Lung (tissue), 12 donors: ENCODE measurements around the gene CPEB4. TPM values are rescaled to one million over a fixed set of nuclear protein-coding genes. Genes with fewer than 3 reads are reported as not detected.
A peak's percentile ranks its signal among the peaks of the same experiment; 100 is the strongest.

Experiments used
- ATAC-seq: fragments of 200-7000 bp; cut with Tn5 transposase; one replicate; pipeline ENCODE4 v1.9.1; 2020; ENCODE audit warnings: moderate number of reproducible peaks; ENCODE audit not compliant: insufficient read depth, low FRiP score
- DNase-seq, 3 donors: peaks; one replicate each; pipeline ENCODE4 v3.0.0-alpha.2; 2013 to 2017
- H3K27ac ChIP-seq, 2 donors: one replicate each; pipeline ENCODE4 v1.5.1; 2013; ENCODE audit warnings: mild to moderate bottlenecking in 2 of 2, moderate library complexity in 2 of 2, control low read depth in 1 of 2, inconsistent platforms in 1 of 2, low read depth in 1 of 2, low read length in 1 of 2
- H3K27me3 ChIP-seq, 3 donors: one replicate each; pipeline ENCODE4 v1.5.1; 2013; ENCODE audit warnings: low read length in 2 of 3; ENCODE audit not compliant: control insufficient read depth in 3 of 3, insufficient read depth in 3 of 3
- H3K36me3 ChIP-seq, 4 donors: one replicate each; pipeline ENCODE4 v1.5.1; 2013; ENCODE audit warnings: low read length in 4 of 4, mild to moderate bottlenecking in 1 of 4, moderate library complexity in 1 of 4; ENCODE audit not compliant: control insufficient read depth in 4 of 4, insufficient read depth in 4 of 4
- H3K4me1 ChIP-seq, 5 donors: one replicate each; pipeline ENCODE4 v1.5.1; 2013; ENCODE audit warnings: low read length in 5 of 5, mild to moderate bottlenecking in 2 of 5, moderate library complexity in 1 of 5; ENCODE audit not compliant: control insufficient read depth in 5 of 5, insufficient read depth in 5 of 5
- H3K4me3 ChIP-seq: one replicate; pipeline ENCODE4 v1.5.1; 2013; ENCODE audit warnings: mild to moderate bottlenecking, control low read depth, moderate library complexity
- H3K9ac ChIP-seq, 2 donors: one replicate each; pipeline ENCODE4 v1.5.1; 2013; ENCODE audit warnings: low read length in 2 of 2, control low read depth in 1 of 2; ENCODE audit not compliant: insufficient read depth in 1 of 2
- H3K9me3 ChIP-seq, 4 donors: one replicate each; pipeline ENCODE4 v1.5.1; 2013; ENCODE audit warnings: low read length in 3 of 4, mild to moderate bottlenecking in 1 of 4, moderate library complexity in 1 of 4; ENCODE audit not compliant: control insufficient read depth in 4 of 4, insufficient read depth in 3 of 4
- WGBS, 2 donors: extraction: QIAGEN DNeasy Blood & Tissue Kit; methylation state at CpG; one replicate each; pipeline ENCODE4 v1.1.7; 2013; 5-methylcytosine and 5-hydroxymethylcytosine counted together
- polyA plus RNA-seq, 2 donors: library from polyadenylated mRNA; stranded (reverse); fragments of 200-250 nt; gene quantifications; one replicate each; pipeline ENCODE4 v1.2.1, GENCODE V29; 2013
- total RNA-seq, 2 donors: library from RNA; depleted of rRNA in 1 of 2; stranded (reverse); fragments of >200 nt in 1 of 2; gene quantifications; one replicate each; pipeline ENCODE4 v1.2.1, GENCODE V29; 2014 to 2021
- TF ChIP-seq, protein P1 (sequence below): IDR thresholded peaks from 2 replicates; pipeline ENCODE4 v1.5.1; 2012; ENCODE audit warnings: mild to moderate bottlenecking; ENCODE audit errors: control extremely low read depth, extremely low read depth
- donor health status: control.
- donor health status: control.
- donor health status: Bipolar disorder and iron deficiency.
- donor health status: healthy.
- donor health status: DM: yes; HTN: yes; CAD: no.

Gene CPEB4
- total and polyA plus RNA-seq, 4 donors: 9.1 to 62.2 (median 39.1) TPM

DNA sequence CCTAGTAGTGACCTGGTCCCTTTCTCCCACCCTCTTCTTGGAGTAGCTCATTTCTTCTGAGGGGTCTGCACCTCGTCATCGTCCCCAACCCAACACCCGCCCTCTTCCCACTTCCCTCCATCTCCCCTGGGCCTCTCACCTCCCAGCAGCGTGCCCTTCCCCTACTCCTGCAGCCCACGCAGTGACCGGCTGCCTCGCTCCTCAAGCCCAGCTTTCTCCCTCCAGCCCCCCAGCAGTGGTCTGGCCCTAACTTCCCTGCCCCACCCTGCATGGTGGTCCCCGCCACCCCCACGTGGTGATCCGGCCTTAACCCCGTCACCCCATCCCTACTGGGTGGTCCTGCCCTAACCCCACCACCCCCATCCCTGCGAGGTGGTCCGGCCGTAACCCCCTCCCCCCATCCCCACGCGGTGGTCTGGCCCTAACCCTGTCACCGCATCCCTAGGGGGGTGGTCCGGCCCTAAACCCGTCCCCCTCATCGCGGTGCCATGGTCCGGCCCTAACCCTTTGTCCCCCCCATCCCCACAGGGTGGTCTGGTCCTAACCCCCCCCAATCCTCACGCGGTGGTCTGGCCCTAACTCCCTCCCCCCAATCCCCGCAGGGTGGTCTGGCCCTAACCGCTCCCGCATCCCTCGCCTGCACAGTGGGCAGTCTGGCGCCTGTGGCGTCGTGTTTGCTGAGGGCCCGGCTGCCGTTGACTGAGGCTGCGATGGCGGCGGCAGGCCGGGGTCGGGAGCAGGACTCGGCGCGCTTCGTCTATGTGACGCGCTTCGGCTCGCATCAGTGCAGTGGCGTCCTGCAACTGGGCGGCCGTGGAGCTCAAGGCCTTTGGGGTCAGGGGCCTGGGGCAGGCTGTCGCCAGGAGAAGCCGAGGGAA, 100.6 kb downstream of the CPEB4 start, which contains the start of gene C5orf47:
Gene C5orf47, plus strand, starts transcription at position 617 of the 878 bp plus-strand sequence. Its CDS starts 94 bp downstream, at position 711.
- no peak for DNase-seq
- Histone ChIP-seq H3K9ac (no peak within 1 kb of the TSS), H3K27ac (no peak within 1 kb of the TSS), H3K36me3 (no peaks in the 10 kb centered on the region), H3K4me3 (no peak within 1 kb of the TSS), H3K4me1 (no peaks in the 10 kb centered on the region), H3K27me3 (no peaks in the 10 kb centered on the region), H3K9me3 (peaks cover 0 to 6% (median 0%) of the 10 kb centered on the region in 4 donors)
- ATAC-seq: no peak
- 95 to 97% methylated on average over 39 to 51 of the region's 51 CpGs for WGBS, 2 donors
- TF ChIP-seq, protein P1, sequence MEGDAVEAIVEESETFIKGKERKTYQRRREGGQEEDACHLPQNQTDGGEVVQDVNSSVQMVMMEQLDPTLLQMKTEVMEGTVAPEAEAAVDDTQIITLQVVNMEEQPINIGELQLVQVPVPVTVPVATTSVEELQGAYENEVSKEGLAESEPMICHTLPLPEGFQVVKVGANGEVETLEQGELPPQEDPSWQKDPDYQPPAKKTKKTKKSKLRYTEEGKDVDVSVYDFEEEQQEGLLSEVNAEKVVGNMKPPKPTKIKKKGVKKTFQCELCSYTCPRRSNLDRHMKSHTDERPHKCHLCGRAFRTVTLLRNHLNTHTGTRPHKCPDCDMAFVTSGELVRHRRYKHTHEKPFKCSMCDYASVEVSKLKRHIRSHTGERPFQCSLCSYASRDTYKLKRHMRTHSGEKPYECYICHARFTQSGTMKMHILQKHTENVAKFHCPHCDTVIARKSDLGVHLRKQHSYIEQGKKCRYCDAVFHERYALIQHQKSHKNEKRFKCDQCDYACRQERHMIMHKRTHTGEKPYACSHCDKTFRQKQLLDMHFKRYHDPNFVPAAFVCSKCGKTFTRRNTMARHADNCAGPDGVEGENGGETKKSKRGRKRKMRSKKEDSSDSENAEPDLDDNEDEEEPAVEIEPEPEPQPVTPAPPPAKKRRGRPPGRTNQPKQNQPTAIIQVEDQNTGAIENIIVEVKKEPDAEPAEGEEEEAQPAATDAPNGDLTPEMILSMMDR: no peak

DNA sequence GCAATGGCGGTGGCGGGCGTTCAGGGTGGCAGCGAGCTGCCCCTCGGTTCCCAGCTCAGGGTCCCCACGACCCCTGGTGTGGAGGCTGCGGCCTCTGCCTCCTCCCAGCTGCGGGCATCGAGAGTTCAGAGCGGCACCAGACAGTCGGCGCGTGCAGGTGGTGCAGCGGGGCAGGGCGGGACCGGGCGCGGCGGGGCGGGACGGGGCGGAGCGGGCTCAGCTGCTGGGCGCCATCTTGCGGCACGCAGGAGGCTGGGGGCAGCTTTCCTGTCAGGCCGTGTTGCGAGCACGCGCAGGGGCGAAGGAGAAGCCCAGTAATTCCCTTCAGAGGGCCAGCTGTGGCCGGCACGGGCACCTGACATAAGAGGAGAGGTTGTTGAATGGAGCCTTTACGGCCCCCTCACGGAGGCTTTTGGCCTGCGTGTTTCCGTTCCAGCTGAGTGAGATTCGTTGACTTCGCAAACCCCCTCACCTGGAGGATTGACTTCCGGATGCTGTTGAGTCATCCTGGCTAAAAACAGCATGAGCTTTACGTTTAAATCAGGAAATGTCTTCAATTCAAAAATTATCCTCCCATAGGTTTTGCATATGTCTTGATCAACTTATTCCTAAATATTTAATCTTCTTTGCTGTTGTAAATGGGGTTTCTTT, 101.4 kb downstream of the CPEB4 start:
- ATAC-seq: no peak
- Histone ChIP-seq H3K36me3 (no peaks in the 10 kb centered on the region), H3K27me3 (no peaks in the 10 kb centered on the region), H3K9ac (no peak overlapping the region), H3K27ac (no peak overlapping the region), H3K4me1 (no peaks in the 10 kb centered on the region), H3K4me3 (no peak overlapping the region), H3K9me3 (peaks cover 0 to 6% (median 0%) of the 10 kb centered on the region in 4 donors)
- TF ChIP-seq, protein P1: no peak
- no peak for DNase-seq
- 95 to 96% methylated on average over 39 to 41 of the region's 41 CpGs for WGBS, 2 donors

DNA sequence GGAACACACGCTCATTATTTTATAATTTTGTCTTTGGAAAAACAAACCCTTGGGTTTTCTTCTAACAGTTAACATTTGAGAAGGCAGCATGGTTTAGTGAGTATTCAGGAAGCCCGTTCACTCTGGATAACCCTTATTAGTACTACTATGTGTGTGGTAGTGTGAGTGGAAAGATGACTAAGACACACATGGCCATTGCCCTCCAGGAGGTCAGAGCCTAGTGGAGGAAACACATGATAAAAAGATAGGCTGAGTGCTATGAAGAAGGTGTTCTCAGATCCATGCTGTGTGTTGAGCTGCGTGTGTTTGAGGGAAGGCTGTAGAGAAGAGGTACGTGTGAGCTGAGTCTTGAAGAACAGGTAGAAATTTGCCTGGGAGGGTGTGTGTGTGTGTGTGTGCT, 109.2 kb downstream of the CPEB4 start:
- H3K9me3 ChIP-seq: no peaks in the 10 kb centered on the region
- 75 to 89% methylated on average over 4 of the region's 4 CpGs for WGBS, 2 donors
- DNase-seq (peak in 1 of 3 donors; percentile 13), ATAC-seq (no peak)
- no peak overlapping the region for H3K4me3 ChIP-seq
- no peak overlapping the region for H3K9ac ChIP-seq
- TF ChIP-seq, protein P1: no peak
- no peak overlapping the region for H3K27ac ChIP-seq
- H3K36me3 ChIP-seq: no peaks in the 10 kb centered on the region
- H3K27me3 ChIP-seq: no peaks in the 10 kb centered on the region
- H3K4me1 ChIP-seq: peaks cover 0 to 41% (median 9%) of the 10 kb centered on the region in 5 donors
